Effector memory CD8-positive, alpha-beta T cell (primary cell): ENCODE measurements around the gene ANKMY1.
"Not testable (repeated sequence)": the region's sequence is repeated elsewhere in the genome, so short reads cannot be mapped to it uniquely, and the experiment has no call there.

Source experiments
- ATAC-seq: fragments of 150-1000 bp; cut with Tn5 transposase; replicated peaks from 2 replicates; pipeline ENCODE4 v1.10.0; 2021; ENCODE audit warnings: mild to moderate bottlenecking, moderate library complexity
- DNase-seq, 3 experiments: peaks; one replicate each; pipeline ENCODE4 v3.0.0; 2021
- H3K27ac Mint-ChIP-seq, 2 donors: one replicate each; pipeline ENCODE4 v1.8.0; 2022; ENCODE audit warnings: mild to moderate bottlenecking in 2 of 2, mixed read lengths in 2 of 2, moderate library complexity in 2 of 2
- H3K27me3 Mint-ChIP-seq, 2 donors: one replicate each; pipeline ENCODE4 v1.8.0; 2022; ENCODE audit warnings: mixed read lengths in 2 of 2
- H3K36me3 Mint-ChIP-seq: one replicate; pipeline ENCODE4 v1.8.0; 2022; ENCODE audit warnings: mild to moderate bottlenecking, moderate library complexity, mixed read lengths; ENCODE audit not compliant: insufficient read depth
- H3K4me1 Mint-ChIP-seq, 2 donors: one replicate each; pipeline ENCODE4 v1.8.0; 2022; ENCODE audit warnings: low read depth in 2 of 2, mixed read lengths in 2 of 2
- H3K4me3 Mint-ChIP-seq, 2 donors: one replicate each; pipeline ENCODE4 v1.8.0; 2022; ENCODE audit warnings: mild to moderate bottlenecking in 2 of 2, mixed read lengths in 2 of 2, moderate library complexity in 2 of 2
- H3K9me3 Mint-ChIP-seq, 2 donors: one replicate each; pipeline ENCODE4 v1.8.0; 2022; ENCODE audit warnings: mixed read lengths in 2 of 2

Gene ANKMY1

GRCh38 chr2:240528406-240529040, 29.3 kb downstream of the ANKMY1 start:
- H3K27me3 Mint-ChIP-seq = no peaks in the 10 kb centered on the region
- H3K36me3 Mint-ChIP-seq = peaks cover 4% of the 10 kb centered on the region
- DNase-seq (no peak), ATAC-seq (no peak)
- H3K9me3 Mint-ChIP-seq = peaks cover 7 to 12% of the 10 kb centered on the region in 2 donors
- no peak overlapping the region for H3K4me3 Mint-ChIP-seq
- peak overlapping the region; percentile 22 to 60 for H3K27ac Mint-ChIP-seq
- peaks cover 8 to 13% of the 10 kb centered on the region in 2 donors for H3K4me1 Mint-ChIP-seq

GRCh38 chr2:240527153-240527750, 30.5 kb downstream of the ANKMY1 start:
- no peaks in the 10 kb centered on the region for H3K27me3 Mint-ChIP-seq
- peaks cover 6% of the 10 kb centered on the region for H3K36me3 Mint-ChIP-seq
- H3K4me3 Mint-ChIP-seq = no peak overlapping the region
- no peak overlapping the region for H3K27ac Mint-ChIP-seq
- peaks cover 8 to 13% of the 10 kb centered on the region in 2 donors for H3K4me1 Mint-ChIP-seq
- DNase-seq = no peak
- no peak for ATAC-seq
- H3K9me3 Mint-ChIP-seq = peaks cover 7 to 8% of the 10 kb centered on the region in 2 donors

GRCh38 chr2:240526521-240526920, 31.3 kb downstream of the ANKMY1 start:
- Mint-ChIP-seq H3K36me3 (peaks cover 6% of the 10 kb centered on the region), H3K4me1 (peaks cover 8 to 13% of the 10 kb centered on the region in 2 donors), H3K4me3 (no peak overlapping the region), H3K9me3 (peaks cover 1 to 7% of the 10 kb centered on the region in 2 donors), H3K27me3 (no peaks in the 10 kb centered on the region), H3K27ac (no peak overlapping the region)
- no peak for DNase-seq
- ATAC-seq = no peak

GRCh38 chr2:240525802-240526201, 32.0 kb downstream of the ANKMY1 start:
- H3K27me3 Mint-ChIP-seq = no peaks in the 10 kb centered on the region
- H3K36me3 Mint-ChIP-seq = peaks cover 6% of the 10 kb centered on the region
- H3K27ac Mint-ChIP-seq = no peak overlapping the region
- peaks cover 8 to 13% of the 10 kb centered on the region in 2 donors for H3K4me1 Mint-ChIP-seq
- H3K4me3 Mint-ChIP-seq = no peak overlapping the region
- ATAC-seq = no peak
- H3K9me3 Mint-ChIP-seq = peaks cover 0 to 7% of the 10 kb centered on the region in 2 donors
- DNase-seq = no peak

GRCh38 chr2:240524963-240525718, 32.6 kb downstream of the ANKMY1 start:
- peaks cover 12 to 18% of the 10 kb centered on the region in 2 donors for H3K4me1 Mint-ChIP-seq
- H3K27ac Mint-ChIP-seq = no peak overlapping the region
- H3K9me3 Mint-ChIP-seq = peaks cover 0 to 7% of the 10 kb centered on the region in 2 donors

GRCh38 chr2:240523451-240524281, 34.1 kb downstream of the ANKMY1 start:
- Mint-ChIP-seq H3K9me3 (peaks cover 0 to 4% of the 10 kb centered on the region in 2 donors), H3K36me3 (peaks cover 6% of the 10 kb centered on the region), H3K4me3 (no peak overlapping the region), H3K27me3 (no peaks in the 10 kb centered on the region), H3K4me1 (peaks cover 11 to 18% of the 10 kb centered on the region in 2 donors), H3K27ac (peak overlapping the region in 1 of 2 donors; percentile 57)
- ATAC-seq = no peak
- DNase-seq = no peak

More at GRCh38 chr2:240524963-240525718, 32.6 kb downstream of the ANKMY1 start:
- Mint-ChIP-seq H3K36me3 (peaks cover 6% of the 10 kb centered on the region), H3K4me3 (no peak overlapping the region), H3K27me3 (no peaks in the 10 kb centered on the region)
- no peak for ATAC-seq
- no peak for DNase-seq

- Mint-ChIP-seq H3K4me3 (no peak overlapping the region), H3K9me3 (peaks cover 0 to 4% of the 10 kb centered on the region in 2 donors), H3K36me3 (peaks cover 6% of the 10 kb centered on the region), H3K27ac (no peak overlapping the region), H3K4me1 (peaks cover 7 to 16% of the 10 kb centered on the region in 2 donors), H3K27me3 (no peaks in the 10 kb centered on the region)
- ATAC-seq (no peak), DNase-seq (no peak)
Measured at GRCh38 chr2:240522406-240522805, 35.4 kb downstream of the ANKMY1 start.

GRCh38 chr2:240521885-240522284, 35.9 kb downstream of the ANKMY1 start:
- not testable (repeated sequence) for ATAC-seq, H3K4me3 Mint-ChIP-seq, H3K27me3 Mint-ChIP-seq, DNase-seq, H3K36me3 Mint-ChIP-seq, H3K27ac Mint-ChIP-seq, H3K9me3 Mint-ChIP-seq
- peaks cover 7 to 13% of the 10 kb centered on the region in 2 donors for H3K4me1 Mint-ChIP-seq

- Mint-ChIP-seq H3K4me3 (no peak overlapping the region), H3K9me3 (no peaks in the 10 kb centered on the region), H3K36me3 (peaks cover 6% of the 10 kb centered on the region), H3K27ac (peak overlapping the region; percentile 63 to 72), H3K27me3 (no peaks in the 10 kb centered on the region), H3K4me1 (peaks cover 7 to 13% of the 10 kb centered on the region in 2 donors)
- ATAC-seq (no peak), DNase-seq (no peak)
Measured at GRCh38 chr2:240520974-240521350, 36.8 kb downstream of the ANKMY1 start.

- Mint-ChIP-seq H3K27me3 (no peaks in the 10 kb centered on the region), H3K27ac (peak overlapping the region; percentile 63 to 72), H3K36me3 (peaks cover 6% of the 10 kb centered on the region), H3K9me3 (no peaks in the 10 kb centered on the region), H3K4me1 (peaks cover 4 to 12% of the 10 kb centered on the region in 2 donors), H3K4me3 (no peak overlapping the region)
- ATAC-seq (no peak), DNase-seq (no peak)
Measured at GRCh38 chr2:240520130-240520973, 37.4 kb downstream of the ANKMY1 start.

- Mint-ChIP-seq H3K27me3 (no peaks in the 10 kb centered on the region), H3K4me3 (no peak overlapping the region), H3K27ac (no peak overlapping the region), H3K9me3 (no peaks in the 10 kb centered on the region), H3K4me1 (peaks cover 4 to 5% of the 10 kb centered on the region in 2 donors), H3K36me3 (peaks cover 6% of the 10 kb centered on the region)
- ATAC-seq = no peak
- no peak for DNase-seq
Measured at GRCh38 chr2:240519396-240520129, 38.2 kb downstream of the ANKMY1 start.

GRCh38 chr2:240518981-240519380, 38.8 kb downstream of the ANKMY1 start:
- H3K27ac Mint-ChIP-seq = no peak overlapping the region
- no peaks in the 10 kb centered on the region for H3K27me3 Mint-ChIP-seq
- ATAC-seq (no peak), DNase-seq (no peak)
- H3K4me1 Mint-ChIP-seq = peaks cover 9% of the 10 kb centered on the region in 2 donors
- H3K4me3 Mint-ChIP-seq = no peak overlapping the region
- peaks cover 5% of the 10 kb centered on the region for H3K36me3 Mint-ChIP-seq
- no peaks in the 10 kb centered on the region for H3K9me3 Mint-ChIP-seq
